CD8-positive, alpha-beta memory T cell (primary cell): ENCODE data around the gene NEK7. TPM values are rescaled to one million over a fixed set of nuclear protein-coding genes. Genes with fewer than 3 reads are reported as not detected.

Experiments
- CTCF ChIA-PET: fragments of 350-600 bp; sonication (Branson Sonifier 250); formaldehyde crosslinking; loops from one replicate; lab custom pipeline; 2021; ENCODE audit warnings: antibody characterized with exemption; lab: Charles Lee
- POLR2A ChIA-PET: fragments of 350-600 bp; sonication (Branson Sonifier 250); formaldehyde crosslinking; loops from one replicate; lab custom pipeline; 2021; ENCODE audit warnings: antibody characterized with exemption; lab: Charles Lee
- DNase-seq, 5 donors: peaks; one replicate each; pipeline versions ENCODE4 v3.0.0 to v3.0.0-alpha.2; 2020 to 2022; ENCODE audit warnings: mixed read lengths in 1 of 5
- H3K27ac ChIP-seq: one replicate; pipeline ENCODE4 v1.7.0; 2013; ENCODE audit warnings: low read depth, mild to moderate bottlenecking, low read length, moderate library complexity
- H3K27me3 ChIP-seq: 2 replicates; pipeline ENCODE4 v1.7.0; 2013; ENCODE audit warnings: low read length, mild to moderate bottlenecking; ENCODE audit not compliant: insufficient read depth, poor library complexity, severe bottlenecking
- H3K36me3 ChIP-seq: 2 replicates; pipeline ENCODE4 v1.7.0; 2013; ENCODE audit warnings: mild to moderate bottlenecking, low read length, moderate library complexity; ENCODE audit not compliant: insufficient read depth
- H3K4me1 ChIP-seq: 2 replicates; pipeline ENCODE4 v1.7.0; 2013; ENCODE audit warnings: mild to moderate bottlenecking, low read length, moderate library complexity; ENCODE audit not compliant: insufficient read depth
- H3K4me3 ChIP-seq: 2 replicates; pipeline ENCODE4 v1.7.0; 2013; ENCODE audit warnings: mild to moderate bottlenecking, low read length
- H3K9me3 ChIP-seq: 2 replicates; pipeline ENCODE4 v1.7.0; 2013; ENCODE audit warnings: mild to moderate bottlenecking, low read length
- H3K27ac Mint-ChIP-seq, 8 donors: one replicate each; pipeline ENCODE4 v1.8.0; 2020 to 2021; ENCODE audit warnings: mixed read lengths in 8 of 8, mild to moderate bottlenecking in 6 of 8, inconsistent platforms in 3 of 8, moderate library complexity in 3 of 8
- H3K27me3 Mint-ChIP-seq, 2 donors: one replicate each; pipeline ENCODE4 v1.8.0; 2020 to 2021; ENCODE audit warnings: mixed read lengths in 2 of 2, mild to moderate bottlenecking in 1 of 2, moderate library complexity in 1 of 2
- H3K36me3 Mint-ChIP-seq, 3 donors: one replicate each; pipeline ENCODE4 v1.8.0; 2020 to 2021; ENCODE audit warnings: mixed read lengths in 3 of 3, inconsistent platforms in 1 of 3, mild to moderate bottlenecking in 1 of 3
- H3K4me1 Mint-ChIP-seq, 3 donors: one replicate each; pipeline ENCODE4 v1.8.0; 2020 to 2021; ENCODE audit warnings: mixed read lengths in 3 of 3, inconsistent platforms in 1 of 3, mild to moderate bottlenecking in 1 of 3
- H3K4me3 Mint-ChIP-seq, 7 donors: one replicate each; pipeline ENCODE4 v1.8.0; 2020 to 2021; ENCODE audit warnings: mixed read lengths in 7 of 7, mild to moderate bottlenecking in 6 of 7, moderate library complexity in 4 of 7, inconsistent platforms in 2 of 7
- H3K9me3 Mint-ChIP-seq, 5 donors: one replicate each; pipeline ENCODE4 v1.8.0; 2020 to 2022; ENCODE audit warnings: mixed read lengths in 5 of 5, mild to moderate bottlenecking in 3 of 5, moderate library complexity in 2 of 5, inconsistent platforms in 1 of 5
- polyA plus RNA-seq: library from polyadenylated mRNA; unstranded; fragments of 300-500 nt; fragmentation: Illumina TruSeq; gene quantifications from one replicate; pipeline ENCODE4 v1.2.3, GENCODE V29; 2021
- total RNA-seq, 2 experiments: library from RNA; stranded (reverse); gene quantifications; one replicate each; pipeline ENCODE4 v1.2.3, GENCODE V29; 2021

NEK7 gene
- total and polyA plus RNA-seq, 3 experiments from 2014 or later = 64.7 to 80.8 (median 68.6) TPM

DNA sequence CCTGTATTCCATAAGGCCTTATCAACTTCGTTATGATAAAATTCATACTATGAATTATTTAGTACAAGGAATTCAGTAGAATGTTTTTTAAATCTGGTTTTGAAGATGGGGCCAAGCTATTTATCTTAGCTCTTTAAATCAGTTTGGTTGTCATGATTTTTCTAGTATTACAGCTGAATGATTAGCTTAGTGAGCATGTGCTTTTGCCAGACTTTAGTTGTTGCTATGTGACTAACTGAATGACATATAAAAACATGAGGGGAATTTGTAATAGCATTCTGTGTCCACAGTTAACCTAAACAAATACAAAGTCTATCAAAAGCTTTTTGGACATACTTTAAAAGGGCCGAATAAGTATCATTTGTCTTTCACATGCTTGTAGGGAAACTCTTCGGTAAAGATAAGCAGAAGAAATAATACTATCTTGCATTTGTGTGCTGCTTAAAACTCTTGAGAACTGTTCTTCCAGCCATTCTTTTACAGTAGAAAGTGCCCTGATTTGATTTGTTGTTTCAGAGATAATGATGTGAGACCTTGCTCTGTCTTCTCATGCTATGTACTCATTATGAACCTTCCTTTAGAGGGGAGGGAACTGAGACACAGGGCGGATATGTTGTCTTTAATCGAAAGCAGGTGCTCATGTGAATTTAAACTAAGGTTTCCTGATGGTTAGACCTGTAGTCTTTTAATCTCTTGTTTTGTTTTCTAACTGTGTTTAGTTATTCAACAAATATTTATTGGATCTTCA lies 18.8 kb downstream of the NEK7 start:
- no peak overlapping the region for H3K27ac ChIP-seq
- H3K4me1 Mint-ChIP-seq = peaks cover 82 to 96% (median 95%) of the 10 kb centered on the region in 3 donors
- H3K36me3 Mint-ChIP-seq = peaks cover 0 to 2% (median 1%) of the 10 kb centered on the region in 3 donors
- CTCF ChIA-PET = no interaction called here
- H3K4me3 Mint-ChIP-seq = peak overlapping the region; percentile 13 to 70 (median 58)
- H3K36me3 ChIP-seq = no peaks in the 10 kb centered on the region
- no peaks in the 10 kb centered on the region for H3K27me3 Mint-ChIP-seq
- H3K9me3 Mint-ChIP-seq = no peaks in the 10 kb centered on the region
- POLR2A ChIA-PET = no interaction called here
- no peaks in the 10 kb centered on the region for H3K27me3 ChIP-seq
- no peaks in the 10 kb centered on the region for H3K9me3 ChIP-seq
- H3K27ac Mint-ChIP-seq = peak overlapping the region; percentile 85 to 99 (median 88)
- peaks cover 97% of the 10 kb centered on the region for H3K4me1 ChIP-seq
- peak in 1 of 5 donors; percentile 52 for DNase-seq
- H3K4me3 ChIP-seq = peak overlapping the region; percentile 4

DNA sequence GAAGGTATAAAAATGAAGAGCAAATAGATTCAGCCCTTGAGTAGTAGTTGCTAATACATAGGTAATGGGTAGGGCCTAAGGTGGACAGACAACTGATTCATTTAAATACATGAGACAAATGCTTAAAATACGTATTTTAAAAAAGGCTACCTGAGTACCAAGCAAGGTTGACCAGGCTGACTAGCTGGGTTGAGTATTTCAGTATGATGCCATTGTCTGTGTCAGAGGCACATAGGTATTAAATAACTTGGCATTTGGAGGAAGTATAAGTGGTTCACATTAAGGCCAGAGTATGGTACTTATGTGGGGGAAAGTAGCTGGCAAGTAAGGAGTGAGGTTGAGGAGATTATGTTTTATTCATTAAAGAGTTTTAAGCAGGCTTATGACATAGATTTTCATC lies 19.4 kb downstream of the NEK7 start:
- H3K27ac Mint-ChIP-seq = peak overlapping the region; percentile 85 to 99 (median 88)
- H3K27me3 Mint-ChIP-seq = no peaks in the 10 kb centered on the region
- peaks cover 0 to 2% (median 1%) of the 10 kb centered on the region in 3 donors for H3K36me3 Mint-ChIP-seq
- H3K4me3 Mint-ChIP-seq = peak overlapping the region; percentile 13 to 70 (median 58)
- Histone ChIP-seq H3K9me3 (no peaks in the 10 kb centered on the region), H3K4me1 (peaks cover 97% of the 10 kb centered on the region), H3K36me3 (no peaks in the 10 kb centered on the region), H3K27ac (no peak overlapping the region), H3K27me3 (no peaks in the 10 kb centered on the region), H3K4me3 (peak overlapping the region; percentile 4)
- H3K9me3 Mint-ChIP-seq = no peaks in the 10 kb centered on the region
- ChIA-PET POLR2A (no interaction called here), CTCF (no interaction called here)
- no peak for DNase-seq
- H3K4me1 Mint-ChIP-seq = peaks cover 83 to 98% (median 96%) of the 10 kb centered on the region in 3 donors

DNA sequence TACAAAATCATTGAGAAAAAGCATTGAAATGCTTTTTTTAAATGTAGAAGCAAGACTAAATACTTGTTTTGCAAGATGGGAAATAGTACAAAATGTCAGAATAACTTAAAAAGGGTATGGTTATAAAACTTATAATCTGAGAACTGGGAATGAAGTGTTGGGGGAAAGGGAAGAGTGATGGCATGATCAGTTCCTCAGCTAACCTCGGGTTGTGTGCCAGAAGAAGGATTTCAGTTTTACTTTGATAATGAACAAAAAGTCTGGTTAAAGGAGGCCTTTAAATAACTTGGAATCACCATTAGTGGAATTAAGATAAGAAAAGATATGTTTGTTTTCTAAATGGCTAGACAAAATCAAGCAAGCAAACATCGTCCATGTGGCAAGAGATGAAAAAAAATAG lies 20.7 kb downstream of the NEK7 start:
- H3K4me1 ChIP-seq = peaks cover 95% of the 10 kb centered on the region

DNA sequence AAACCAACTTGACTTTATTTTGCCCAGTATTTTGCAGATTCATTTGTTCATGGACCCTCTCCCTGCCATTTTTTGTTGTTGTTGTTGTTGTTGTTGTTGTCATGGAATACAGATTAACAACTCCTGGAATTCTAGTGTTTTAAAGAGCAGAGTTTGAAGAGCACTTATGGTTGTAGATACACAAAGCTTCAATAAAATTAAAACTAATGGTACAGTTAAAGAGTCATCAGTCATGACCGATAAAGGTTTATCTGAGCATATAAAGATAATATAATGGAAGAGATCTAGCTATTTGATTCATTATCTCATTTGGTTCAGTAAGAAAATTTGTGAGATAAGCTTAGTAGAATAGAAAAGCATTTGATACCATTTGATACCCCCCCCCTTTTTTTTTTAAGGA lies 21.8 kb downstream of the NEK7 start:
- no peaks in the 10 kb centered on the region for H3K27me3 Mint-ChIP-seq
- H3K36me3 Mint-ChIP-seq = no peaks in the 10 kb centered on the region
- POLR2A ChIA-PET = interaction anchor here (0.8 to 1.0 kb wide), 3 partner anchors 10 to 21 kb away, joined by 3 to 11 read pairs (median 3); no protein-coding TSS in a partner anchor
- Histone ChIP-seq H3K9me3 (no peaks in the 10 kb centered on the region), H3K27me3 (no peaks in the 10 kb centered on the region), H3K36me3 (no peaks in the 10 kb centered on the region), H3K4me1 (peaks cover 91% of the 10 kb centered on the region), H3K4me3 (no peak overlapping the region), H3K27ac (peak overlapping the region; percentile 4)
- CTCF ChIA-PET = interaction anchor here (0.7 to 1.2 kb wide), 3 partner anchors 11 to 14 kb away, joined by 3 read pairs; no protein-coding TSS in a partner anchor
- H3K4me3 Mint-ChIP-seq = peak overlapping the region in 6 of 7 donors; percentile 3 to 69 (median 45)
- no peak for DNase-seq
- peaks cover 85 to 98% (median 98%) of the 10 kb centered on the region in 3 donors for H3K4me1 Mint-ChIP-seq
- H3K9me3 Mint-ChIP-seq = no peaks in the 10 kb centered on the region
- peak overlapping the region; percentile 63 to 99 (median 88) for H3K27ac Mint-ChIP-seq

More for the DNA sequence above, 20.7 kb downstream of the NEK7 start:
- no peaks in the 10 kb centered on the region for H3K36me3 Mint-ChIP-seq
- peak overlapping the region in 6 of 7 donors; percentile 44 to 69 (median 58) for H3K4me3 Mint-ChIP-seq
- POLR2A ChIA-PET = interaction anchor here (0.6 to 1.0 kb wide), 2 partner anchors 11 to 12 kb away, joined by 3 read pairs; no protein-coding TSS in a partner anchor
- H3K36me3 ChIP-seq = no peaks in the 10 kb centered on the region
- no peak overlapping the region for H3K4me3 ChIP-seq
- H3K27me3 ChIP-seq = no peaks in the 10 kb centered on the region
- no peak overlapping the region for H3K27ac ChIP-seq
- no peaks in the 10 kb centered on the region for H3K27me3 Mint-ChIP-seq
- DNase-seq = no peak
- H3K9me3 ChIP-seq = no peaks in the 10 kb centered on the region
- CTCF ChIA-PET = no interaction called here
- peaks cover 85 to 100% (median 98%) of the 10 kb centered on the region in 3 donors for H3K4me1 Mint-ChIP-seq
- no peaks in the 10 kb centered on the region for H3K9me3 Mint-ChIP-seq
- peak overlapping the region; percentile 85 to 99 (median 88) for H3K27ac Mint-ChIP-seq

DNA sequence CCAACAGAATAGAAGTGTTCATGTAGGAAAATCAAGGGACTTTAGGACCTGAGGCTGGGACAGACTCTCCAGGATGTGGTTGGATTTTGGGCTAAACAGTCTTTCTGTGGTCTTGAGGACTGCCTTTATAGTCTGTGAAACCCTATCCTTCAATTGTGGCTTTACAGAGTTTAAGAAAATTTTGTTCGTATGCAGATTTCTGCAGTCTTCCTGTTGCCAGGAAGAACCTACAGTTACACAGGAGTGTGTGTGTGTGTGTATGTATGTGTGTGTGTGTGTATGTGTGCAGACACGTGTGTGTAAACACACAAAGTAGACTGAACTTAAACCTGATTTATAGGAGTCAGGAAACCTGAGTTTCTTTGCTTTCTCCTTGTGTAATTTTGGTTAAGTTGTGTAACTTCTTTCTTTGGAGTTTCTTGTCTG lies 22.8 kb downstream of the NEK7 start:
- Histone ChIP-seq H3K27ac (no peak overlapping the region), H3K27me3 (no peaks in the 10 kb centered on the region), H3K4me3 (no peak overlapping the region), H3K9me3 (no peaks in the 10 kb centered on the region), H3K4me1 (peaks cover 86% of the 10 kb centered on the region), H3K36me3 (no peaks in the 10 kb centered on the region)
- H3K4me1 Mint-ChIP-seq = peaks cover 81 to 95% (median 94%) of the 10 kb centered on the region in 3 donors
- H3K9me3 Mint-ChIP-seq = no peaks in the 10 kb centered on the region
- peak overlapping the region; percentile 63 to 99 (median 90) for H3K27ac Mint-ChIP-seq
- no peaks in the 10 kb centered on the region for H3K36me3 Mint-ChIP-seq
- CTCF ChIA-PET = no interaction called here
- POLR2A ChIA-PET = interaction anchor here (0.6 kb wide), 1 partner anchor 503 kb away, joined by 3 read pairs; no protein-coding TSS in a partner anchor
- DNase-seq = peak in 2 of 5 donors; percentile 54 to 58
- peak overlapping the region; percentile 49 to 77 (median 57) for H3K4me3 Mint-ChIP-seq
- H3K27me3 Mint-ChIP-seq = no peaks in the 10 kb centered on the region

GRCh38 chr1:198183605-198184004 lies 26.8 kb downstream of the NEK7 start:
- Histone ChIP-seq H3K4me3 (no peak overlapping the region), H3K4me1 (peaks cover 84% of the 10 kb centered on the region), H3K27me3 (no peaks in the 10 kb centered on the region), H3K36me3 (no peaks in the 10 kb centered on the region), H3K9me3 (no peaks in the 10 kb centered on the region), H3K27ac (no peak overlapping the region)
- Mint-ChIP-seq H3K9me3 (no peaks in the 10 kb centered on the region), H3K27ac (peak overlapping the region in 6 of 8 donors; percentile 6 to 82 (median 53)), H3K4me3 (peak overlapping the region in 1 of 7 donors; percentile 3), H3K4me1 (peaks cover 82 to 96% (median 93%) of the 10 kb centered on the region in 3 donors), H3K36me3 (no peaks in the 10 kb centered on the region), H3K27me3 (no peaks in the 10 kb centered on the region)
- ChIA-PET CTCF (interaction anchor here (1.3 kb wide), 1 partner anchor 16 kb away, joined by 3 read pairs; no protein-coding TSS in a partner anchor), POLR2A (interaction anchor here (1.2 kb wide), 1 partner anchor 27 kb away, joined by 3 read pairs; the partner anchor contains the start of gene NEK7)
- no peak for DNase-seq

- no peaks in the 10 kb centered on the region for H3K27me3 Mint-ChIP-seq
- Histone ChIP-seq H3K27me3 (no peaks in the 10 kb centered on the region), H3K9me3 (no peaks in the 10 kb centered on the region), H3K4me3 (no peak overlapping the region), H3K36me3 (no peaks in the 10 kb centered on the region), H3K27ac (no peak overlapping the region), H3K4me1 (peaks cover 84% of the 10 kb centered on the region)
- H3K4me3 Mint-ChIP-seq = peak overlapping the region in 2 of 7 donors; percentile 12 to 27
- DNase-seq = no peak
- H3K9me3 Mint-ChIP-seq = no peaks in the 10 kb centered on the region
- ChIA-PET CTCF (interaction anchor here (1.3 kb wide), 1 partner anchor 17 kb away, joined by 3 read pairs; no protein-coding TSS in a partner anchor), POLR2A (interaction anchor here (1.2 kb wide), 1 partner anchor 28 kb away, joined by 3 read pairs; the partner anchor contains the start of gene NEK7)
- peaks cover 81 to 96% (median 93%) of the 10 kb centered on the region in 3 donors for H3K4me1 Mint-ChIP-seq
- no peaks in the 10 kb centered on the region for H3K36me3 Mint-ChIP-seq
- peak overlapping the region in 1 of 8 donors; percentile 83 for H3K27ac Mint-ChIP-seq
Observed at GRCh38 chr1:198184516-198184915, 27.7 kb downstream of the NEK7 start.
